A549 (cell line): ENCODE results near the gene NAA50. TPM values are rescaled to one million over a fixed set of nuclear protein-coding genes. Genes with fewer than 3 reads are reported as not detected.
A peak's percentile ranks its signal among the peaks of the same experiment; 100 is the strongest.

Experiments used
- ATAC-seq, 2 experiments: fragments of 200-7000 bp in 1 of 2; fragments of >200 bp in 1 of 2; cut with Nextera tagmentation in 1 of 2; cut with Tn5 transposase in 1 of 2; 3 replicates each; pipeline versions ENCODE4 v1.8.0 to v1.9.1; 2018 to 2020; ENCODE audit warnings: mild to moderate bottlenecking in 1 of 2, moderate library complexity in 1 of 2
- CTCF ChIA-PET: fragments of 300-600 bp; sonication (Branson Sonifier 250); formaldehyde crosslinking; extraction: SDS; loops from one replicate; lab custom pipeline; 2021; ENCODE audit warnings: antibody characterized with exemption, inconsistent platforms; lab: Yijun Ruan, JAX
- POLR2A ChIA-PET: fragments of 350-600 bp; formaldehyde crosslinking; extraction: SDS; loops from one replicate; lab custom pipeline; 2021; ENCODE audit warnings: antibody characterized with exemption, inconsistent platforms; lab: Yijun Ruan, JAX
- DNase-seq, 2 experiments: peaks; one replicate each; pipeline versions ENCODE4 v3.0.0 to v3.0.0-alpha.2; 2011 to 2016; ENCODE audit warnings: low read depth in 1 of 2, low spot score in 1 of 2
- FAIRE-seq: peaks from 2 replicates; lab custom pipeline; 2011; peaks lifted over from hg19 to GRCh38; lab: Jason Lieb, UNC
- H3K27ac ChIP-seq, 2 experiments: fragments of >200 bp; sonication (Bioruptor Twin); formaldehyde crosslinking; 3 replicates each; pipeline ENCODE4 v1.5.1; 2016 to 2017
- H3K4me1 ChIP-seq: fragments of >200 bp; sonication (Bioruptor Twin); formaldehyde crosslinking; 3 replicates; pipeline ENCODE4 v1.6.1; 2016
- H3K4me2 ChIP-seq: fragments of >200 bp; sonication (Bioruptor Twin); formaldehyde crosslinking; 3 replicates; pipeline ENCODE4 v1.6.1; 2016
- H3K4me3 ChIP-seq: fragments of >200 bp; sonication (Bioruptor Twin); formaldehyde crosslinking; 3 replicates; pipeline ENCODE4 v1.5.1; 2016
- H3K9me3 ChIP-seq: fragments of >200 bp; sonication (Bioruptor Twin); formaldehyde crosslinking; 3 replicates; pipeline ENCODE4 v1.6.1; 2016
- BCL3 ChIP-seq: fragments of >200 bp; sonication (Bioruptor Twin); formaldehyde crosslinking; IDR thresholded peaks from 3 replicates; pipeline ENCODE4 v1.6.1; 2016
- CBX8 ChIP-seq: fragments of 200-600 bp; sonication (generic); IDR thresholded peaks from 2 replicates; pipeline ENCODE4 v1.6.1; 2016
- CHD2 ChIP-seq: fragments of 150-350 bp; IDR thresholded peaks from 2 replicates; pipeline ENCODE4 v1.6.1; 2014; ENCODE audit warnings: low read length; ENCODE audit not compliant: partially characterized antibody
- EHF ChIP-seq: fragments of 250-450 bp; sonication (Bioruptor Pico); IDR thresholded peaks from 2 replicates; pipeline ENCODE4 v1.5.0; 2020; ENCODE audit warnings: mild to moderate bottlenecking
- EP300 ChIP-seq, 2 experiments: fragments of >200 bp; sonication (Bioruptor Twin); formaldehyde crosslinking; IDR thresholded peaks; 2 replicates in 1 of 2; 3 replicates in 1 of 2; pipeline ENCODE4 v1.6.1; 2016 to 2017
- ESRRA ChIP-seq: fragments of 150-350 bp; IDR thresholded peaks from 2 replicates; pipeline ENCODE4 v1.6.1; 2014; ENCODE audit warnings: mild to moderate bottlenecking, low read length, borderline replicate concordance
- FOXS1 ChIP-seq: fragments of 250-450 bp; sonication (Bioruptor Pico); IDR thresholded peaks from 2 replicates; pipeline ENCODE4 v1.5.0; 2020; ENCODE audit warnings: mild to moderate bottlenecking, moderate library complexity
- GATA3 ChIP-seq: IDR thresholded peaks from 2 replicates; pipeline ENCODE4 v1.6.1; 2012; ENCODE audit warnings: borderline replicate concordance
- HDAC2 ChIP-seq: fragments of 200-600 bp; sonication (generic); IDR thresholded peaks from 2 replicates; pipeline ENCODE4 v1.6.1; 2016
- HEYL ChIP-seq: fragments of 250-450 bp; sonication (Bioruptor Pico); IDR thresholded peaks from 2 replicates; pipeline ENCODE4 v1.8.0; 2021; ENCODE audit warnings: mild to moderate bottlenecking, moderate library complexity
- HOXA7 ChIP-seq: fragments of 250-450 bp; sonication (Bioruptor Pico); IDR thresholded peaks from 2 replicates; pipeline ENCODE4 v1.5.0; 2020; ENCODE audit warnings: mild to moderate bottlenecking, moderate library complexity
- HOXB5 ChIP-seq: fragments of 250-450 bp; sonication (Bioruptor Pico); IDR thresholded peaks from 2 replicates; pipeline ENCODE4 v1.5.0; 2020; ENCODE audit warnings: mild to moderate bottlenecking, moderate library complexity
- JUN ChIP-seq, 2 experiments: fragments of >200 bp; sonication (Bioruptor Twin); formaldehyde crosslinking; IDR thresholded peaks; 2 replicates in 1 of 2; 3 replicates in 1 of 2; pipeline ENCODE4 v1.6.1; 2016 to 2017
- KDM5A ChIP-seq: fragments of 200-600 bp; sonication (generic); IDR thresholded peaks from 2 replicates; pipeline ENCODE4 v1.6.1; 2016; ENCODE audit warnings: antibody characterized with exemption, mild to moderate bottlenecking
- MAFK ChIP-seq: fragments of 450-650 bp; IDR thresholded peaks from 2 replicates; pipeline ENCODE4 v1.6.1; 2014; ENCODE audit not compliant: partially characterized antibody
- MAZ ChIP-seq: fragments of 150-350 bp; IDR thresholded peaks from 2 replicates; pipeline ENCODE4 v1.6.1; 2014; ENCODE audit warnings: antibody characterized with exemption, low read depth, low read length, borderline replicate concordance
- MYC ChIP-seq: IDR thresholded peaks from 2 replicates; pipeline ENCODE4 v1.6.1; 2012; ENCODE audit warnings: mild to moderate bottlenecking, inconsistent platforms, low read length, improper control_type of control experiment, borderline replicate concordance
- NFE2L2 ChIP-seq: fragments of 150-350 bp; conservative IDR thresholded peaks from 2 replicates; pipeline ENCODE4 v1.6.1; 2014; ENCODE audit warnings: low read length
- NPAS2 ChIP-seq: fragments of 250-450 bp; sonication (Bioruptor Pico); IDR thresholded peaks from 2 replicates; pipeline ENCODE4 v1.8.0; 2022; ENCODE audit warnings: mild to moderate bottlenecking, moderate library complexity, borderline replicate concordance
- NR3C1 ChIP-seq: fragments of >200 bp; sonication (Bioruptor Twin); formaldehyde crosslinking; IDR thresholded peaks from 3 replicates; pipeline ENCODE4 v1.6.1; 2017
- RAD21 ChIP-seq, 2 experiments: fragments of >200 bp in 1 of 2; sonication (Bioruptor Twin) in 1 of 2; formaldehyde crosslinking in 1 of 2; IDR thresholded peaks in 1 of 2; conservative IDR thresholded peaks in 1 of 2; 2 replicates in 1 of 2; 3 replicates in 1 of 2; pipeline ENCODE4 v1.6.1; 2012 to 2018; ENCODE audit warnings: inconsistent platforms in 1 of 2
- SMC3 ChIP-seq: fragments of >200 bp; sonication (Bioruptor Twin); formaldehyde crosslinking; IDR thresholded peaks from 3 replicates; pipeline ENCODE4 v1.6.1; 2018; ENCODE audit warnings: inconsistent platforms
- TFCP2L1 ChIP-seq: fragments of 250-450 bp; sonication (Bioruptor Pico); IDR thresholded peaks from 2 replicates; pipeline ENCODE4 v1.5.0; 2021; ENCODE audit warnings: mild to moderate bottlenecking
- ZC3H11A ChIP-seq: fragments of 450-650 bp; IDR thresholded peaks from 2 replicates; pipeline ENCODE4 v1.6.1; 2014; ENCODE audit warnings: antibody characterized with exemption, mild to moderate bottlenecking
- ZNF302 ChIP-seq: fragments of 250-450 bp; sonication (Bioruptor Pico); IDR thresholded peaks from 2 replicates; pipeline ENCODE4 v1.9.0; 2021; ENCODE audit warnings: inconsistent platforms, mild to moderate bottlenecking, moderate library complexity
- ZSCAN20 ChIP-seq: fragments of 250-450 bp; sonication (Bioruptor Pico); IDR thresholded peaks from 2 replicates; pipeline ENCODE4 v1.8.0; 2022; ENCODE audit warnings: mild to moderate bottlenecking, moderate library complexity
- WGBS: methylation state at CpG from one replicate; pipeline ENCODE4 v1.1.6; 2017; ENCODE audit errors: missing lambda C conversion rate; 5-methylcytosine and 5-hydroxymethylcytosine counted together
- polyA plus RNA-seq, 4 experiments: library from polyadenylated mRNA; depleted of rRNA in 3 of 4; stranded (reverse); fragments of >200 nt; fragmentation: RNase III in 1 of 4; extraction: RNeasy Plus Mini Kit Qiagen cat#74134 plus additional on column Dnase treatment in 1 of 4; gene quantifications; 2 replicates in 3 of 4; 3 replicates in 1 of 4; pipeline ENCODE4 v1.2.3, GENCODE V29; 2011 to 2017
- TF ChIP-seq, protein P1 (sequence below): fragments of >200 bp; sonication (Bioruptor Twin); formaldehyde crosslinking; IDR thresholded peaks from 3 replicates; pipeline ENCODE4 v1.5.1; 2016

NAA50 gene
- polyA plus RNA-seq, 2 of the 4 experiments (the other 2 are of a cell fraction), result 141 to 180 TPM

DNA sequence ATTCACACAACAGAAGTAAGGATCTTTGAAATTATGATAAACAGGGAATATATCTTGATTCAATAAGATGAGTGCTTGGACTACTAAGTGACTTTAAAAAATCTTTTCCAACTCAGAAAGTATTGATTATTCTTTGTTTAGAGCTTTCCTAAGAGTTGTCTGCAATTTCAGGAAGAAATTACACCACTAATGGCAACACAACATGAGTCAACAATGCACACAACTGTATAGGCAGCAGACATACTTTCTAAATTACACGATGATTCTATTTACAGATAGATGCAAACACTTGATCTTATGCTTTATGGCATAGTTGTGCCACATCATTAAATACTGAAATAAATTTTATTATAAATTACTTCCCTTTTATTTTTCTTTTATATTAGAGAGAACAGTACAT lies 4.4 kb downstream of the NAA50 start:
- POLR2A ChIA-PET, result no interaction called here

DNA sequence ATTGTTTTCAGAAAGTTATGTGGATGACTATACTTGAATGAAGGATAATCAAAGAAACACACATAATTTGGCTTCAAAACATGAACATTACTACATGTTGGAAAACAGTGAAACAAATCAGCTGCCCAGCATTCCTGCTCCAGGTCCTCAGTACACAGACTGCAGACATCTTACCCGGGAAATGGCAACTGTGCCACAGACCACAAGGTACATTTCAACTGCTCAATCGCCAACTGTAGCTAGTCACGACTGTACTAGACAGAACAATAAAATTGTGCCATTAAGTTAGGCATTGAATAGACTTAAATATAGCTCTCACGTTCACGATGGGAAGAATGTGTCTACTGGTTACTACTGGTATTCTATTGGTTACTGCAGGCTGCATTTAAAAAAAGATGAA lies 5.0 kb downstream of the NAA50 start:
- WGBS, result 72% methylated on average over 5 of the region's 5 CpGs
- H3K27ac ChIP-seq, result no peak overlapping the region
- CTCF ChIA-PET, result interaction anchor here (0.8 to 1.9 kb wide), 4 partner anchors 9 to 172 kb away, joined by 3 to 4 read pairs (median 3); no protein-coding TSS in a partner anchor

More for the DNA sequence above, 4.4 kb downstream of the NAA50 start:
- WGBS, result 45% methylated on average over 1 of the region's 1 CpG
- Histone ChIP-seq H3K27ac (no peak overlapping the region), H3K4me3 (no peak overlapping the region), H3K4me1 (peaks cover 52% of the 10 kb centered on the region), H3K4me2 (peak overlapping the region; percentile 13; the same call in 1 of the 3 replicates), H3K9me3 (no peaks in the 10 kb centered on the region)
- TF ChIP-seq CHD2 (no peak), ZSCAN20 (CRISPR knock-in tag) (no peak), ZNF302 (CRISPR knock-in tag) (no peak), MYC (no peak), ZC3H11A (no peak), HEYL (no peak), HDAC2 (no peak), CBX8 (no peak), KDM5A (no peak), ESRRA (no peak), HOXB5 (CRISPR knock-in tag) (no peak), NR3C1 (no peak), SMC3 (no peak), MAFK (no peak), MAZ (no peak), BCL3 (no peak), EHF (CRISPR knock-in tag) (no peak), TFCP2L1 (CRISPR knock-in tag) (no peak)
- CTCF ChIA-PET, result interaction anchor here (0.6 to 1.9 kb wide), 5 partner anchors 8 to 171 kb away, joined by 3 to 4 read pairs (median 3); no protein-coding TSS in a partner anchor
- no peak for FAIRE-seq
- ATAC-seq, result no peak
- DNase-seq, result no peak

GRCh38 chr3:113736548-113737089 lies 9.4 kb downstream of the NAA50 start:
- no peaks in the 10 kb centered on the region for H3K9me3 ChIP-seq
- H3K4me3 ChIP-seq, result no peak overlapping the region

More for the DNA sequence above, 5.0 kb downstream of the NAA50 start:
- peaks cover 57% of the 10 kb centered on the region for H3K4me1 ChIP-seq
- TF ChIP-seq ESRRA, result no peak
- TF ChIP-seq ZNF302 (CRISPR knock-in tag), result no peak
- no peak for TF ChIP-seq HEYL
- TF ChIP-seq JUN (IDR thresholded peaks at IDR 0.05), result no peak
- no peak for TF ChIP-seq NPAS2 (CRISPR knock-in tag)
- no peak for TF ChIP-seq GATA3
- no peak for TF ChIP-seq ZC3H11A
- TF ChIP-seq HOXA7 (CRISPR knock-in tag), result no peak
- no peak for TF ChIP-seq EP300 (IDR thresholded peaks at IDR 0.05)
- TF ChIP-seq FOXS1, result no peak
- TF ChIP-seq TFCP2L1 (CRISPR knock-in tag), result no peak
- no peak for TF ChIP-seq NFE2L2
- TF ChIP-seq, all 56 proteins: peak for 0
- no peak overlapping the region for H3K4me3 ChIP-seq
- POLR2A ChIA-PET, result no interaction called here
- ATAC-seq (no peak), DNase-seq (no peak), FAIRE-seq (no peak)
- peak overlapping the region; percentile 13; the same call in 1 of the 3 replicates for H3K4me2 ChIP-seq
- no peaks in the 10 kb centered on the region for H3K9me3 ChIP-seq

More at GRCh38 chr3:113736548-113737089, 9.4 kb downstream of the NAA50 start:
- Histone ChIP-seq H3K4me2 (peak overlapping the region; percentile 61), H3K4me1 (peaks cover 37% of the 10 kb centered on the region; the same call in 2 of the 3 replicates), H3K27ac (no peak overlapping the region)
- ChIA-PET POLR2A (interaction anchor here (1.2 kb wide), 1 partner anchor 9 kb away, joined by 6 read pairs; no protein-coding TSS in a partner anchor), CTCF (interaction anchor here (0.6 to 3.6 kb wide), 37 partner anchors 9 to 627 kb away, joined by 3 to 38 read pairs (median 5); partner anchors contain the start of genes ATP6V1A, GRAMD1C, NAA50 and USF3)
- peak; percentile 95 for FAIRE-seq
- DNase-seq, result peak; percentile 25 to 57
- 30% methylated on average over 3 of the region's 3 CpGs for WGBS
- ATAC-seq, result peak; percentile 81 to 88; a peak in 5 of 6 replicates
- peak; percentile 76 to 77 for TF ChIP-seq RAD21 (conservative IDR thresholded peaks at IDR 0.05 in 1 of 2, IDR thresholded peaks at IDR 0.05 in 1 of 2)
- no peak for TF ChIP-seq NPAS2 (CRISPR knock-in tag)
- TF ChIP-seq, protein P1, sequence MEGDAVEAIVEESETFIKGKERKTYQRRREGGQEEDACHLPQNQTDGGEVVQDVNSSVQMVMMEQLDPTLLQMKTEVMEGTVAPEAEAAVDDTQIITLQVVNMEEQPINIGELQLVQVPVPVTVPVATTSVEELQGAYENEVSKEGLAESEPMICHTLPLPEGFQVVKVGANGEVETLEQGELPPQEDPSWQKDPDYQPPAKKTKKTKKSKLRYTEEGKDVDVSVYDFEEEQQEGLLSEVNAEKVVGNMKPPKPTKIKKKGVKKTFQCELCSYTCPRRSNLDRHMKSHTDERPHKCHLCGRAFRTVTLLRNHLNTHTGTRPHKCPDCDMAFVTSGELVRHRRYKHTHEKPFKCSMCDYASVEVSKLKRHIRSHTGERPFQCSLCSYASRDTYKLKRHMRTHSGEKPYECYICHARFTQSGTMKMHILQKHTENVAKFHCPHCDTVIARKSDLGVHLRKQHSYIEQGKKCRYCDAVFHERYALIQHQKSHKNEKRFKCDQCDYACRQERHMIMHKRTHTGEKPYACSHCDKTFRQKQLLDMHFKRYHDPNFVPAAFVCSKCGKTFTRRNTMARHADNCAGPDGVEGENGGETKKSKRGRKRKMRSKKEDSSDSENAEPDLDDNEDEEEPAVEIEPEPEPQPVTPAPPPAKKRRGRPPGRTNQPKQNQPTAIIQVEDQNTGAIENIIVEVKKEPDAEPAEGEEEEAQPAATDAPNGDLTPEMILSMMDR, result peak; percentile 79
- peak; percentile 57 for TF ChIP-seq SMC3
